Fibroblast of skin of right biceps (primary cell): ENCODE measurements around the gene HDGFL2.

Experiments used
- DNase-seq: peaks from one replicate; pipeline ENCODE4 v3.0.0-alpha.2; 2013

Gene HDGFL2

GRCh38 chr19:4445963-4446703 lies 26.0 kb upstream of the HDGFL2 start:
- no peak for DNase-seq

DNA sequence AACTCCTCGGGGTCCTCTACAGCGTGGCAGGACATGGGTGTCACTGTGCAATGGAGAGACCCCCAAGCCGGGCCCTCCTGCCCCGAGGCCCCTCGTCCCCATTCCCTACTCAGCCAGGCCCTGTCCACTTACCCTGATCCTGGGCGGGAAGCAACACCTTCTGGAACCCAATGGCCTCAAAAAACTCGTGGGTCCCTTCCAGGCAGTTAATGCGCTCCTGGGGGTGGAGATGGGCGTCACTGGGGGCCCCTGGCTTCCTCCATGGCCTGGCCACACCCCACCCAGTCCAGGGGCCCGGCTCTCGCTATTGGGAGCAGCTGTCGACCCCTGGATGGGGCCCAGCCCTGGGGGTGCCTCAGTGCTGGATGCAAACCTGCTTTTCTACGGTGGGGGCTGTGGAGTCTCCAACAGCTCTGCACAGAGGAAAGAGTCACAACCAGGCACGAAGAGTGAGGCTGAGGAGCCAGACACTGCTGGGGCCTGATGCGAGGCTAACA lies 25.3 kb upstream of the HDGFL2 start:
- DNase-seq = no peak

- DNase-seq = no peak
These were observed 24.6 kb upstream of the HDGFL2 start for GRCh38 chr19:4447327-4448146.

DNA sequence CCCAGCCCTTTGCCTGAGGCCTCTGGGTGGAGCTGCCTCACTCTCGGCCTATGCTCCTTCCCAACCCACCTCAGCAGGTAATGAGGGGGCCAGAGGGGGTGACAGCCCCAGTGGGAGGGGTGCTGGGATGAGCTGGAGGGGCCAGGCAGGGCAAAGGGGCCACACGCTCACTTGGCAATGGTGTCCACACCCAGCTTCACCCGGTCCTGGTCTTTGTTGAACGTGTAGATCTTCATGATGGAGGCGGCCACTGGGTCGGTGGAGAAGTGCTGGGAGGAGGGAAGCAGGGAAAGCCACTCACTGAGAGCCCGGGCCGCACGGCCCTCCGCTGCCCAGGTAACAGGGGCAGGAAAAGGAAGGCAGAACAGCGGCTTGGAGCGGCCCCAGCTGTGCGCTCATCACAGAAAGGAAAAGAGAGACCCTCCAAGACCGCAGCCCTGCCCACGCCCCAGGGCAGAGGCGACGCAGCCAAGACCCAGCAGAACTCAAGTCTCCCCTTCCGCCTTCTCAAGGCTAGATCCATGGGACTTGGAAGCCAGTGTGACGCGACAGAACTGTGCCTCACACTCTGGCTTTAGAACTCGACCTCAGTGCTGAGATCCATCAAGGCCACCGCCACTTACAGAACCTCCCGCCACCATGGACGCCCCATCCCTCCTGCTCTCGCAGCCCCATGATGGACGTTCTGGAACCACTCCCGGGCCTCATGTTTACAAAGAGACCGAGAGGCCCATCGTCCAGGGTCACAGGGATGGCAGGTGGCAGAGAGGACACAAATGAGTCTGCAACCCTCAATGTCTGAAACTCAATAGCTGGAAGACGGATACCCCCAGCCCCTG lies 23.7 kb upstream of the HDGFL2 start:
- DNase-seq = no peak

GRCh38 chr19:4449022-4449638 lies 23.0 kb upstream of the HDGFL2 start:
- no peak for DNase-seq

DNA sequence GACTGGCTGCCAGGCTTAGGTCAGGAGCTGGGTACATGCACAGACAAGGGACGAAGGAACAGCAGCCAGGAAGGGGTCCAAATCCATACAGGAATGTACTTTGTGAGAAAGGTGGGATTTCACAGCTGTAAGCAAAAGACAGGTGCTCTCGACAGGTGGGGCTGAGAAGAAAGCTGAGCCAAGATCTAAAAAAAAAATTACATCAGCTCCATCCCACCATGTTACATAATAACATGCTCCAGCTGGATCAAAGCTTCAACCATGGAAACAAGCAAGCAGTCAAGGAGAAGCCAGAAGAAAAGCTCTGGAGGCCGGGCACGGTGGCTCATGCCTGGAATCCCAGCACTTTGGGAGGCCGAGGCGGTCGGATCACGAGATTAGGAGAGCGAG lies 22.5 kb upstream of the HDGFL2 start:
- no peak for DNase-seq

- DNase-seq = no peak
These were observed 19.7 kb upstream of the HDGFL2 start for GRCh38 chr19:4452230-4452990.

DNA sequence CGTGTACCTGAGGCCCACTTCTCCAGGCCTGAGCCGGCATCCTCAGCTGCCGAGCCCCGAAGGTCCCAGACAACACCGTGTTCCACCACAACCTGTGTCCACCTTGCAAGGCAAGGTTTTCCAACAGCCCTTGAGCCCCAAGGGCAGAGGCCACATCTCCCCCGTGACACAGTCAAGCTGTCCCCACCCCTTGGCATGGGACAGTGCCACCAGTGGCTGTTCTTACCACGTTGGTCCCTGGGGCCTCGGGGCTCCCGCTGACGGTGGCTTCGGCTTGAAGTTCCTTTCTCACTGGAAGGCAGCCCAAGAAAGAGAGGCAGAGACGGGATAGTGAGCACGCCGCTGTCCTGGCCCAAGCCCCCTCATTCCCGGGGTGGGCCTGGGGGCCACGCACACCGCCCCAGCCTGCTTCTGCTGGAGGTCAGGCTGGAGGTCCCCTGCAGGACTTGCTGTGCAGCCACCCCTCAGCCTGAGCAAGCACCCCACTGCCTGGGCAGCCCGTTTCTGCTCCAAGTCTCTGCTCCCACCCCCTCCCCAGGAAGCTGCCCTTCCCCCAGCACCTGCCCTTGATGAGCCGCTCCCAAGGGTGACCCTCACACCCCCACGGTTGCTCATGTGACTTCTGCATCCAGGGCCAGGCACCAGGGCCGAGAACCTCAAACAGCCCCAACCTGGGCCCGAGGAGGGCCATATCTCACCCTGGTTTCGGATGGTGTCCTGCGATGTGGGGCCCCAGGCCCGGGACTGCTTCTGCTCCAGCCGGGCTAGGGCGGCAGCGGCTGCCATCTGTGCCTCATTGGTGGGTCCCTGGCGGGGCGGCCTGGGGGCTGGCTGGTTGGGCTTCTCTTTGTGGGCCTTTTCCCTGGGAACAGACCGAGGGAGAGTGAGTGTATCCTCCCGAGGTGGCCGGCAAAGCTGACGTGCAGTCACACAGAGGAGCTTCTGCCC lies 18.6 kb upstream of the HDGFL2 start:
- DNase-seq = no peak

- peak; percentile 68 for DNase-seq
These were observed 17.1 kb upstream of the HDGFL2 start for GRCh38 chr19:4454747-4455718.

GRCh38 chr19:4455719-4456475 lies 16.2 kb upstream of the HDGFL2 start:
- peak; percentile 75 for DNase-seq

- DNase-seq = peak; percentile 80
These were observed 15.6 kb upstream of the HDGFL2 start for GRCh38 chr19:4456476-4456842.

DNA sequence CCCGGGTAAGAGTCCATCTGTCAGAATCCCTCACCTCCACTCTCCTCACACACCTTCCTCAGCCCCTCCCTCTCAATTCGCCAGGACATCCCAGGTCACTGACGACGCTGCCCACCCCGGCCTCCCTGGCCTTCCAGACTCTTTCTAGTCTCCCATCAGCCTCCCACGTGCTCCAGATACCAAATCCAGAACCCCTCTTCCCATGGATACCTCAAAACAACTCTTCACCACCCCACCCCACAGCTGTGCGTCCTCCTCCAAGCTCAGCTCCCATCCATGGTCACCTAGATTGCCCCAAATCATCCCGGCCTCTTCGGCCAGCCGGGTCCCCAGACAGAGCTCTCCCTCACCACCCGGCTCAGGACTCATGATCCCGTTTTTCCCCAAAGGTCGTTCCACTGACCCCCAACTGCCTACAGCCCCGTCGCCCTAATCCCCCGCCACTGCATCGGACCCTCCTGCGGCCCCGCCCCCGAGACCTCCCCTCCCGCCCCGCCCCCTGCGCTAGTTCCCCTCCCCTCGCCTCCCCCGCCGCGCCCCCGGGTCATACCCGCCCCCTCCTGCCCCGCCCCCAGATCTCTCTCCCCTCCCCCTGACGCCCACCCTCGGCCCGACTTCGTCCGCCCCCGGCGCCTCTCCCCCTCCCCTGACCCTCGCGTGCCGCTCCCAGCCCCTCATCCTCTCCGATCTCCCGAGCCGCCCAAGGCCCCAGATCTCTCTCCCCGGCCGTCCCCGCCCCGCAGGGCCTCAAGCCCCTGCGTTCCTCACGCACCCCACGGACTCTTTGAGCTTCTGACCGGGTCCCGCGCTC lies 15.0 kb upstream of the HDGFL2 start:
- peak; percentile 76 for DNase-seq

DNA sequence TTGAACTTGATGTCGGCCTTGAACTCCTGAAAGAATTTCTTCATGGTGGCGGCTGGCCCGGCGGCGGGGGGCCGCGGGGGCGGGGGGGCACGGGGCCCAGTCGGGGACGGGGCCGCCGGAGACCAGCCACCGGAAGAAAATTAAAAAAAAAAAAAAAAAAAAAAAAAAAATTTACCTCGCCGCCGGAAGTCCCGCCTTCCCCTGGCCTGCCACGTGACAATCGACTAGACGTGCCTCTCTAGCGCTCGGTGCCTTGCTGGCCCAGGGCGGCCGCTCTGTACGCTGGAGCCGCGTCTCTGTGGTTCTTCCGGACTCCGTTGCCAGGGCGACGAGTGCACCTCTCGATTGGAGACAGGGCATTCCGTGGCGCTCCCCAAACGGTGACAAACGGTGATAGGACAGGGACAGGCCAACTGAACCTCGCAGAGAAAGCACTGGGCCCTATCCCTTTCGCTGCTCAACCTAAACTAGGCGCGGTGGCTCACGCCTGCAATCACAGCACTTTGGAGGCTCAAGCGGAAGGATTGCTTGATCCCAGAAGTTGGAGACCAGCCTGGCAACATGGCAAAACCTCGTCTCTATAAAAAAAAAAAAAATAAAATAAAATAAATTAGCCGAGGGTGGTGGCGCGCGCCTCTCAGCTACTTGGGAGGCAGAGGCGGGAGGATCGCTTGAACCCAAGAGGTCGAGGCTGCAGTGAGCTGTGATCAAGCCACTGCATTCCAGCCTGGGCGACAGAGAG lies 14.3 kb upstream of the HDGFL2 start, which contains the start of gene UBXN6:
UBXN6 (minus strand) TSS at position 141 of the 742 bp plus-strand sequence; CDS start at position 44, 97 bp downstream.
- peak; percentile 99 for DNase-seq

DNA sequence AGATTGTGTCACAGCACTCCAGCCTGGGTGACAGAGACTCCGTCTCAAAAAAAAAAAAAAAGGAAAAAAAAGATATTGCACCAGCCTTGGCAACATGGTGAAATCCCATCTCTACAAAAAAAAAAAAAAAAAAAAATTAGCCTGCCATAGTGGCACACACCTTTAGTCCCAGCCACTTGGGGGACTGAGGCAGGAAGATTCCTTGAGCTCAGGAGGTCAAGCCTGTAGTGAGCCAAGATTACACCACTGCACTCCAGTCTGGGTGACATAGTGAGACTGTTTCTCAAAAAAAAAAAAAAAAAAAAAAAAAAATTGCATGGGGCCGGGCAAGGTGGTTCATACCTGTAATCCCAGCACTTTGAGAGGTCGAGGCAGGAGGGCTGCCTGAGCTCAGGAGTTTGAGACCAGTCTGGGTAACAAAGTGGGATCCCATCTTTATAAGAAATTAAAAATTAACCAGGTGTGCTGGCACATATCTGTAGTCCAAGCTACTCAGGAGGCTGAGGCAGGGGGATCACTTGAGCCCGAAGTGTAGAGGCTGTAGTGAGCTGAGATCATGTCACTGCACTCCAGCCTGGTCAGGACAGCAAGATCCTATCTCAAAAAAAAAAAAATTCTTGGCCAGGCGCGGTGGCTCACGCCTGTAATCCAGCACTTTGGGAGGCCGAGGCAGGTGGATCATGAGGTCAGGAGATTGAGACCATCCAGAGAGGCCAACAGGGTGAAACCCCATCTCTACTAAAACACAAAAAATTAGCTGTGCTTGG lies 7.1 kb upstream of the HDGFL2 start:
- no peak for DNase-seq

GRCh38 chr19:4467835-4468234 lies 4.3 kb upstream of the HDGFL2 start:
- DNase-seq = no peak
